GF-D8 (cell line): ENCODE results near the gene CYB5R3.

Experiments
- DNase-seq: peaks from one replicate; lab custom pipeline; 2025; lab: John Stamatoyannopoulos, UW

Gene CYB5R3

DNA sequence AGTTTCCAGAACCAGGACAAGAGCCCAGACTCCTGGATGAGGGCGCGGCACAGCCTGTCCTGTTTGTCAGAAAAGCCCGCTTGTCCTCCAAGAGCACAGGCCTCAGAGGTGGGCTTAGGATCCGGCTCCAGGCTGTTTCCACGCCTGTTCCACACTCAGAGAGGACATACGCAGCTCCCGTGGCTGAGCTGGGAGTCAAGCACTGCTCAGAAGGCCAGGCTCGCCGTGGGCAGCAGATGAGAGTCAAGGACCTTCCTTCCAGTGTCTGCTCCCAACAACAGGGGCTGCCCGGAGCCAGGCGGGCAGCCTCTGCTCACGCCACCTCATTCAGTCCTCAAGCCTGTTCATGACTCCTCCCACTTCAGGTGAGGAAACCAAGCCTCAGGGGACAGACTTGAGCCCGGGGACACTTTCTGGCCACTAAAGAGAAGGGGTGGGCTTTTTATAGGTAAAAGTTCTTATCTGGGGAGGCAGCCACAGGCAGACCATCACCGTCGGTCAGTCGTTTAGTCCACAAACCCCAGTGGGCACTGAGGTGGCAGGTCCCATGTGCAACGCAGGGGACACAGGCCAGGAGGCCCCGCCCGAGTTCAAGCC lies 3.8 kb downstream of the CYB5R3 start:
- no peak for DNase-seq

DNA sequence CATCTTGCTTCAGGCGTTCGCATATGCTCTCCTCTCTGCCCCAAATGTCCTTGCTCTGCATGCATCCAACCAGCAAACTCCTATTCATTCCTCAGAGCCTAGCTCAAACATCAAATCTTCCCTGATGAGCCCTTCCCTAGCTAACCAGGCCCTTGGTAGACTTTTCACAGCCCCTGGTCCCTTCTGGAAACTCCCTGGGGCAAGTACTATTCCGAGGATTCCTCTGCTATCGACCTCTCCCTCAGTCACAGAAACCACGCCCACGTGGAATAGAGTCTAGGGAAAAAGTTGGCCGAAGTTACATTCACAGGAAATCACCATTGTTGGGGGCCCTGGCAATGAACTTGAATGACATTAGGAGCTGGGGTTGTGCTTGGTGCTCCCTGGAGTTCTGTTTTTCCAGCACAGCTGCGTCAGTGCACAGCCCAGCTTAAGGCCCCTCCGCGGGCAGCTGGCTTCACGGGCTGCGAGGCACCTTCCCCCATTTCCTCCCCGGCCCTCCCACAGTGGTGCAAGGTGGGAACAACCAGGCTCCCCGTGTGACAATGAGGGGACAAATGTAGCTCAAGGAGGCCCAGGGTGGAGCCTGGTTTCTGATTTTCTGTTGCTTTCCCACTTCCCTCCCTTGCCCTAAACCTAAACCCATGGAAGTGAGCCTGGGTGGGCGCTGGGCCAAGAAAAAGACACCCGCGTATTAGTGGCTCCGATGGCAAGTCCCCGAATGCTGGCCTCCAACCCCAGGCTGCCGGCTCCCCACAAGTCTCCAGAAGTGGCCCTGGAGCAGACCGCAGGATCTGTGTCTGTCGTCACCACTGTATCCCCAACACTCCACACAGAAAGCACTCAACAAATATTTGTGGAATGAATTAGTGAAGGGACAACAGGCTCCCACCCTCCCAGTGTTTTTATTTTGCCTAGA lies 4.5 kb downstream of the CYB5R3 start:
- DNase-seq = peak; percentile 5

DNA sequence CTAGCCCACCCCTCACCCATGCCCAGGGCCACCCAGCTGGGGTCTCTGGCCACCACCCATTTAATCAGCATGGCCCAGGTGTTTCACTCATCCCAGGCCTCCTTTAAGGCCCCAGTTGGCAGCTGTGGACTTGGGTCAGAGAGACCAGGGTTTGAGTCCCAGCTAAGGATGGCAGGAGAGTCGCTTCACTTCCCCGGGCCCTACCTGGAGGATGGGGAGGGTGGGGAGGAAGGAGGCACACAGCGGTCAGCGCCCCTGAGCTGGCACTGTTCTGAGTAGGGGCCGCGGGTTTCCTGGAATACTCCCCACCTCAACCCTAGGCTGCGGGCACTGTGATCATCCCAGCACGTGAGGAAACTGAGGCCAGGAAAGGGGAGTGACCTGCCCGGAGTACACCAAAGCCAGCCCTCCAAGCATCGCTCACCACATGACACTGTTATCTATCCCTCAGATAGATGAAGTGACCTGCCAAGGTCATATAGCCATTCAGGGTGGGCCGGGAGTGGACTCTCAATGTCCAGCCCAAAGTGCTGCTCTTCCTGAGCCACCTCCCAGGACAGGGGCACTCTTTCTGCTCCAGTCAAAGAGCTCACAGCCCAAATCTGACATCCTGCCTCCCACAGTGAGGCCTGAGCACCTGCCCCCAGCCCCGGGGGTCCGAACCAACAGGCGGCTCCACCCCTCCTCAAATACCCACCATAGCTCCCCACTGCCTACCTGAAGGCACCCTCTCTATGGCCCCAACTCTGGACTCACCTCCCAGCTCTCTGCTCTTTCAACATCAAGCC lies 5.4 kb downstream of the CYB5R3 start:
- DNase-seq = no peak

DNA sequence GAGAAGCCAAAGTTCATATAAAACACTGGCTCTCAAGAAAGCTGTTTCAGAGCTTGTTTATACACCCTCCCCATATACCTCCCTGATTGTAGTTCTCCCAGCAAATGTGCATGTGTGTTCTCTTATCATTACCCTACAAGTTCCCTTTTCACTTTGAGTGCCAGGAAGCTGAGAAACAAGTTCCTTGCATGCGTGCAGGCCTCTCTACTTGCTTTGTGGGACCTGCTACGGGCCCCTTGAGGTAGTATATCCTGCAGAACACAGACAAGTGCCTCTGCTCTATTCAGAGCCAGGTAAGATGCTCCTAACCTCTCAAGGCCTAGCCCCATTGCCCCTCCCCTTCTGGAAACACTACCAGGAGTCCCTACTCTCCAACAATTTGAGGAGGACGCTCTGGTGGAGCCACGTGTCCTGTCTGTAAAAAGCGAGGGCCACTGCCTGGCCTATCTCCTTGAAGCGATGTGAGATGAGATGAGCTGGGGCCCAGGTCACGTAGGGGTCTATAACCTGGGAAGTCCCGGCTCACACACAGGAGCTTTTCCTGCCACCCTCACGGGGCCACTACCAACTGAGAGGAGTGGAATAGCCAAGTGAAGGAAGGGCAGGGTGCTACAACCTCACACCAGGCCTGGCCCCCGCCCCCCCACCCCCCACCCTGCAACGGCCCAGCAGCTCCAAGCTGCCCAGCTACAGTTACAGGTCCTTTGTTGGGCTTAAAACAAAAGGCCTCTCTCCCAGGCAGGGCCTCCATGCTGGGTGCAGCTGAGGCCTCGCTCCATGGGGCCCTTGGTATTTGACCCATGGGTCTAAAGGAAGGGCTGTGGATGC lies 6.2 kb downstream of the CYB5R3 start:
- peak; percentile 74 for DNase-seq

DNA sequence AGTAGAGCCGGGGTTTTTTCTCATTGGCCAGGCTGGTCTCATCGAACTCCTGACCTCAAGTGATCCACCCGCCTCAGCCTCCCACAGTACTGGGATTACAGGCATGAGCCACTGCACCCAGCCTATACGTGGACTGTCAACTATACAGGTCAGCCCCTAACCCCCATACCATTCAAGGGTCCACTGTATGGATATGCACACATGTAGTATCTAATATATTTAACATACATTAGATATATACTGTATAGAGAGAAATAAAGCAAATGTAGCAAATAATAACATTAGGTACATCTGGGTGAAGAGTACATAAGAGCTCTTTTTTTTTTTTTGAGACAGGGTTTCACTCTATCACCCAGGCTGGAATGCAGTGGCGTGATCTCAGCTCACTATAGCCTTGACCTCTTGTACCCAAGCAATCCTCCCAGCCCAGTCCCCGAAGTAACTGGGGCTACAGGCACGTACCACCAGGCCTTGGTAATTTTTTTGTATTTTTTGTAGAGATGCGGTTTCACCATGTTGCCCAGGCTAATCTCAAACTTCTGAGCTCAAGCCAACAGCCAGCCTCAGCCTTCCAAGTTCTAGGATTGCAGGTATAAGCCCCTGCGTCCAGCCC lies 7.3 kb downstream of the CYB5R3 start:
- no peak for DNase-seq

DNA sequence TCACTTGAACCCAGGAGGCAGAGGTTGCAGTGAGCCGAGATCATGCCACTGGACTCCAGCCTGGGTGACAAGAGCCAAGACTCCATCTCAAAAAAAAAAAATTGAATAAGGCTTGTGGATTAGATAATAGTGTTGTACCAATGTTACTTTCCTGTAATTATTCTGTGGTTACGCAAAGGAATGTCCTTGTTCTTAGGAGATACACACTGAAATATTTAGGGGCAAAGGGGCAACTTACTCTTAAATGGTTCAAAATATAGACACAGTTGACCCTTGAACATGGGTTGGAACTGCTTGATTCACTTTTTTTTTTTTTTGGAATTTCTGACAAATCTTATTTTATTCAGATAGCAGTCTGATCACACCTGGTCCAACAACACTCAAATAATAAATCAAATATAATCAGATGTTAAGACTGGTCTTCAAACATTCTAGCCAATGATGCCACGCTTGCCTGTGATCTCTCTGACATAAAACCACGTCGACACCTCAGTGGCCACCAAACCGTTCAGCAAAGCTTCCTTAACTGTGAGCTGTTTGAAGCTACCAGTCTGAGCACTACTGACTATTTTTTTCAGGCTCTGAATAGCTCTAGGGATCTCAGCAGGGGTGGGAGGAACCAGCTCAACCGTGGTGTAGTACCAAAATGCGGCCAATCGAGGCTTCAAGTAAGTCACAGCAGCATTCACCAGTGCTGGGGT lies 9.5 kb downstream of the CYB5R3 start:
- no peak for DNase-seq

DNA sequence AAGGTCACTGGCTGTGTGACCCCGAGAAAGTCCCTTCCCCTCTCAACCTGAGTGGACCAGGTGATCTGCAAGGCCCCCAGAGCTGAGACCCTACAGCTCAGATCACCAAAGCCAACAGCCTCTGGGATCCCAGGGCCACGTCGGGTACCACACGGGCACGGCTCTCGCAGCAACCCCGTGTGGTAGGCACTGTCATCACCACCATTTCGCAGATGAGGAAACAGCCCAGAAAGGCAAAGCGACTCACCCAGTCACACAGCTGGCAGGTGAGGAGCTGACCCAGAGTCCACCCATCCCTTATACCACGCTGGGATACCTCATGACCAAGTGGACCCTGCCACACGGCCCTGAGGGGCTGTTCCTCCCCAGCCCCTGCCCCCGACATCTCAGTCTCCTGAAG lies 11.6 kb downstream of the CYB5R3 start:
- no peak for DNase-seq

DNA sequence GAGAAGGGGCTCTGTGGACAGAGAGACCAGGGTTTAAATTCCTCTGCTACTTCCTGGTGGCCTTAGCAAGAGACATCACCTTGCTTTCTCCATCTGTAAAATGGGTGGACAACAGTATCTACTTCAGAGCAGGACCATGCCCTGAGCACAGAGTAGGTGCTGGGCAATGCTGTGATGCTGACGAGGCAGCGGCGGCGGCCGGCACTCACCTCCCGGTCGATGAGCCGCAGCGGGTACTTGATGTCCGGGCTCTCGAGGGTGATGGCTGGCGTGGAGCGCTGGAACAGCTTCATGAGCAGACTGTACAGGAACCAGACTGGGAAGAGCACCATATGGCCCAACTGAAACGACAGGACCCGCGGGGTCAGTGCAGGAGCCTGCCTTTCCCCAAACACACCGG lies 12.7 kb downstream of the CYB5R3 start:
- DNase-seq = no peak

DNA sequence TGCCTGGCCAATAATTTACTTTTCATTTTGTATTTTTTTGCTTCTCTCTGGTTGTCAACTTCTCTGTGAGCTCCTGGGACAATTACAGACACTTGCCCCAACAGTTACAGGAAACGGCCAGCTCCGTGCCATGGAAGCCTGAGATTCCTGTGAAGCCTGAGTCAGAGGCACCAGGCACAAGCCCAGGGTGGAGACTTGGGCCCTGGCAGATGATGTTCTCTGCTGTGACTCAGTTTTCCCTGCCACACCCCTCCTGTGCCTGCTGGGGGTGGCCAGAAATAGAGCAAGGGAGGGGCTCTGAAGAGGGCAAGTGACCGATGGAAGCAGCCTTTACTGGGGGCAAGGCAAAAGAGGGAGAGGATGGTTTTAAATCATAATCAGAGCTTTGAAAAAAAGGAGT lies 13.7 kb downstream of the CYB5R3 start:
- no peak for DNase-seq

DNA sequence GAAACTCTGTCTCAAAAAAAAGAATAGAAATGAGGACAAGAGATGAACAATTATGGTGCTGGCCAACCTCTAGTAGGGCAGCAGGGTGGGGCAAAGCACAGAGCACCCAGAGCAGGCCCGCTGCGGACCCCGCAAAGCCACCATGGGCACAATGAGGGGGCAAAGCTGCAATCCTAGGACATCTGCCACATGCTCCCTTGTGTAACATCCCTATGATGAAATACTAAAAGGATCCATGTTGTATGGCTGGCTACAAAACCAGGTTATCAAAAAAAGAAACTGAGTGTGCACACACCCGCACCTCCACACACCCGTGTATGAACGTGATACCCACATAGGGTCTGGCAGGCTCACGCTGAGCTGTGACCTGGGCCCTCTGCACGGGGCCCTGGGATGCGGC lies 16.2 kb downstream of the CYB5R3 start:
- DNase-seq = no peak

DNA sequence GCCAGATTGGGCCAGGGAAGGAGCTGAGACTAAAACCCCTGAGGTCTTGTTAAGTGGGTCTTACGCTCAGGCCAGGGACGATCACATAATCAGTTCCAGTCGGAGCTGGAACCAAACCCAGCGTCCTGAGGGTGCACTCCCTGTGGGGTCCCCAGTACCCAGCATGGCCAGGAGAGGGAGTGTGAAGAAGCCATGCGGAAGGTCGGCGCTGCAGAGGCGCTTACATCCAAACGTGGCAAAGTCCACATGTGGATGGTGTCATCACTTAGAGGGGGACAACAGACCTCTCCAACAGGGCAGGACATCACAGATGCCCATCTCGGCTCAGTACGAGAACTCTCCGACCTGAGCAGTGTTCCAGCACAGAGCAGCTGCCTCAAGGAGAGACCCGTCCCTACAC lies 17.1 kb downstream of the CYB5R3 start:
- no peak for DNase-seq

DNA sequence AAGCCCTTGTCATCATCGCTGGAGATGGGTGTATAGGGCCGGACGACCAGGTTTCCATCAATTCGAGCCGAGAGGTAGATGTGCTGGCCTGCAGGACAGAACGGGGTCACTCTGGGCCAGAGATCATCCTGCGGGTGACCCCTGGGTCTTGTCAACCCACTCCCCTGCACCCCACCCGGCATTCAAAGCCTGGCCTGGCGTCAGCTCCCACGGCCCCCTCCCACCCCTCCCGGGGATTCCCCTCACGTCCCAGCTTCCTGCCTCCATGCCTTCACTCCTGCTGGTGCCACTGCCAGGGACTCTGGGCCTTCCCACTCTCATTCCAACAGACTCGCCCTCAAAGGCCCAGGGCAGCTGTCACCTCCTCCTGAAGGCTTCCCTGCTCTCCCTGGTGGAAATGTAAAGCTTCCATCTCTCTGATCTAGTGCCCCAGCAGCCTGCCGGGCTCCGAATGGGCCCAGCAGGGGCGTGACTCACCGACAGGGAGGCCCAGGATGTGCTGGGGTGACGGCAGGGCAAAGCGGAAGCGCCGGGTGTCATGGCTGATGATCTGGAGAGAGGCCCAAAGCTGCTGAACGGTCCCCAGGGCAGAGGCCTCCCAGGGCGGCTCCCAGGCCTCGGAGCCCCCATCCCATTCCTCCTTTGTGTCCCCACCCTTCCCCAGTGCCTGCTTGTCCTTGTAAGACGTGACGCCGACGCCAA lies 18.1 kb downstream of the CYB5R3 start:
- DNase-seq = no peak

DNA sequence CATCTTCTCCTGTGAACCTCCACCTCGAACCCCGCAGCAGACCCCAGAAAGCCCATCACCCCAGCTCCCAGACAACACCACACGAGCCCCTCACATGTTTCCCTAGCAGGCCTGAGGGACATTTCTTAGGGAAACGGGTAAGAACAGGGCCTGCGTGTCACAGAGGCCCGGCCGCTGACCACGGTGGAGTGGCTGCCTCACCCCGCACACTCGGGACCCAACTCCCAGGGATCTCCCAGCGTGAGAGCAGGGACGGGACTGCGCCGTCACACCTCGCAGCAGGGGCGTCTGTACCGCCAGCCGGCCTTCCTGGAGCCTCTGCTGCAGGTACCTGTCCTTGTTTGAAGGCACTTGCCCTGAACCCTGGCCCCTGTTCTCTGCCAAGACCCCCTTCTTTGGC lies 19.0 kb downstream of the CYB5R3 start:
- no peak for DNase-seq

DNA sequence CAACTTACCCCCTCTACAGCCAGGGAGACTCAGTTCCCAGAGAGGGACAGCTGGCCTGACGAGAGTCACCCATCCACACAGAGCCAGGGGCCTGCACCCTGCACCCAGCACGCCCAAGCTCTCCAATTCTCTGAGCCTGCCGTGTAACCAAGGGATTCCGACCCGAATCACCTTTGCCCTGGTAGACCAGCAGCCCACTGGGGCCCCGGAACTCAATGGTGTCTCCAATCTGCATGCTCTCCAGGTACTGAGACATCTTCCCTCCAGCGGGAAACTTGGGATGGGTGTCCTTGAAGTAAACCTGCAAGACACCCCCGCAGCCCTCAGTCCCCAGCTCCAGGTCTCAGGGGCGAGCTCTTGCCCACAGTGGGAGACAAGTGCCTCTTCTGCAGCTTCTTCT lies 21.2 kb downstream of the CYB5R3 start:
- DNase-seq = no peak

DNA sequence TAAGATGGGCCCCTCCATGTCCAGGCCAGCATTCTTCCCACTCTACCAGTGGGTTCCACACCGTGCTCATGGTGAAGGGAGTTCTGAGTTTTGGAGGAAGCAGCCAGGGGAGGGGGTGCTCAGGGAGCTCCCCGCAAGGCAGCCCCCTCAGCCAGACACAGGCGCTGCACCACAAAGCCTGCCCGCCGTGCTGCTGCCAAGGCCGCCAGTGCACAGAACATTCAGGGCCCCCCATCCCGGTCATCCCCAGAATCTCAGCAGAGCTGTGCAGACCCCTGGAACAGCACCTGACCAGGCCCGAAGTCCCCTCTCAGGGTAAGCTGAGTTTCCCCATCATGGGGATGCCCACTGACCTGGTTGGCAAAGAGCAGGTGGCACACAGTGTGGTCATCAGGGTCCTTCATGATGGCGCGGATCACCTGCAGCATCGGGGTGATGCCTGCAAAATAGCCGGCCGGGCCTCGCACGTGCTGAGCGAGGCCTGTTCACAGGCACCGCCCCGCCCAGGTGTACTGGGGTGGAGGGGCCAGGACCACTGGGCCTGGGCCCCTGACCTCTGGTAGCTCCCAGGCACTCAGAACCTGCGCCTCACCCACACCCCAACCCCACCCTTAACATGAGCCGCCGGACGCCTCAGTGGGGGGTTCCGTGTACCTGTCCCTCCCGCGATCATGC lies 22.1 kb downstream of the CYB5R3 start:
- no peak for DNase-seq

DNA sequence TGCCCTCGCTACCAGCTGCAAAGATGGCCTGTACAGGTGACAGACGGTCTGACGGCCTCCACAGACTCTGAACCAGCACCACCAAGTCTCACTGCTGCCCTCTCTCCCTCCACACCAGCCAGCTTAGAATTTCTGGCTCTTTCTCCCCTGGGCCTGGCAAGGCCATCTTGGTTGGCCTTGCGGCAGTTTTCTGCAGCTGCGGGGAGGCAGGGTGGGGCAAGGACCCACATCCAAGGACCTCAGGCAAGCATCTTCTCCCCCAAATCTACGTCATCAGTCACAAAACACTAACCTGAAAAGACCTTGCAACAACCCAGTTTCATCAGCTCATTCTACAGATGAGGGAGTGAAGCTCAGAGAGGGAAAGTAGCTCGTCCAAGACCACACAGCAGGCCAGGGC lies 22.8 kb downstream of the CYB5R3 start:
- DNase-seq = no peak

DNA sequence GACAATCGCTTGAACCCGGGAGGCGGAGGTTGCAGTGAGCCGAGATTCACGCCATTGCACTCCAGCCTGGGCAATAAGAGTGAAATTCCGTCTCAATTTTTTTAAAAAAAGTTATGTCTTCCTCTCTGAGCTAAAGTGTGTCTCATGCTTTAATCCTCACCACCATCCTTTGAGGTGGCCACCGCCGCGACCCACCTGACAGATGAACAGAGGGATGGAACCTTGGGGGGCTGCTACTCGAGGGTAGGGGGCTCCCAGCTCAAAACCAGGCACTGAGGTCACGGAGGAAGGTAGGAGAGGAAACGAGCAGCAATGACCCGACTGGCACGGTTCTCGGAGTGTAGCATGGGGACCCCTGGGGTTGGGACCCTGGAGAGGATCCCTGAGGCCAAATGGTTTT lies 23.8 kb downstream of the CYB5R3 start:
- DNase-seq = no peak

DNA sequence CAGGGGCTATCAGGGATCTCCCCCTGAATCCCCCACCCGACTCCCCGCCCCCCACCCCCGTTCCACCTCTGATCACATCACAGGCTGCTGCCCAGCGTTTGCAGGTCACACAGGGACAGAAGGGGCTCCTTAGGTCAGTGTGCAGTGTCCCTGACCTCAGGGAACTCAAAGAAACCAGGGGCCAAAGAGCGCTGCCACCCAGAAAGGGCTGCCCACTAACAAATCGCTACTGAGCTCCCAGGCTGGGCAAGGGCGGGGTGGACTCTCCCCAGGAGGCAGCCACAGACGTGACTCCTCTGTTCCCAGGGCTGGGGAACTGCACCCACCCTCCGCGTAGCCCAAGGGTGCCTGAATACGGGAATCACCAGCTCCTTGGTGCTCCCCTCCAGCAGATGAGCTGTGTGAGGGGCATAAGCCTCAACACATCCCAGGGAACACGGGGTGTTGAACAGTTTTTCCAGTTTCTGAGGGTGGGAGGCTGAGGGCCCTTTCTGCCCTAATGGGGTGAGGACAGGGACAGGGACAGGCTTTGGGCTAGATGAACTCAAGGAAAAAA lies 24.6 kb downstream of the CYB5R3 start:
- DNase-seq = no peak

DNA sequence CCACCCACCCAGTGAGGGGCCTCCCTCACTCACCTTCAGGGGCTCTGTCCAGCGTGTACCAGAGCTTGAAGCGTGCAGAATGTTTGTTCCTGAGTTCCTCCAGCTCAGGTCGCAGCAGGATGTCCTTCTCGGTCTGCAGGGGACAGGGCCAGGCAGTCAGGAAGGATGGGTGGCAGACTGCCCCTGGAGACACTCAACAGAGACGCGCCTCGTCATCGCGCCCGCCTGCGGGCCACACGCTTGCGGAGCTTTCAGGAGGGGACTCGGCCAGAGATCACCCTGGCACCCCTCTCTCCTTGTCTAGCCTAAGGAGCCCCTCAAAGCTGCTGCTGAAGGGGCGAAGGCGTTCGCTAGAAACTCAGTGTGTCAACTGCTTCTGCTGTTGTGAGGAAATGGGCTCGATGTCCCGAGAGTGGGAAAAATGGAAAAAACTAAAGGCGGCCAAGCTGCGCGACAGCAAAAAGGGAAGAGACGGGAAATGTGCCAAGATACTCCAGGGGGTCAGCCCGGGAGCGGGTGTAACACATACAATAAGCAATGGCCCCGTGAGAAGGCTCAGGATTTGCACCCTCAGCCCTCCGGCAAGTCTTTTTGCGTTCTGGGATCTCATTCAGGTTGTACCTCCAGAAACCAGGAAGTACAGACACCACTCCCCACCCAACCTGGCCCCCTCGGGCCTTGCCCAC lies 25.3 kb downstream of the CYB5R3 start:
- DNase-seq = no peak
